CD4-positive, alpha-beta T cell treated with Interleukin-6 for 4 hours (primary cell): ENCODE data around the gene GRM7.

Experiments used
- DNase-seq: peaks from one replicate; pipeline ENCODE4 v3.0.0-alpha.2; 2020; ENCODE audit warnings: mixed read lengths

The GRM7 gene

GRCh38 chr3:7607083-7607482 is 746.2 kb downstream of the GRM7 start:
- no peak for DNase-seq

GRCh38 chr3:7607676-7608075 is 746.8 kb downstream of the GRM7 start:
- DNase-seq = no peak

GRCh38 chr3:7610634-7611033 is 749.7 kb downstream of the GRM7 start:
- no peak for DNase-seq

- DNase-seq = no peak
These were observed 754.1 kb downstream of the GRM7 start for GRCh38 chr3:7615043-7615442.

GRCh38 chr3:7618606-7619005 is 757.7 kb downstream of the GRM7 start:
- no peak for DNase-seq

- DNase-seq = no peak
These were observed 759.5 kb downstream of the GRM7 start for GRCh38 chr3:7620401-7620800.

- DNase-seq = no peak
These were observed 760.2 kb downstream of the GRM7 start for GRCh38 chr3:7621046-7621630.

GRCh38 chr3:7621651-7622050 is 760.7 kb downstream of the GRM7 start:
- no peak for DNase-seq

- no peak for DNase-seq
These were observed 764.1 kb downstream of the GRM7 start for GRCh38 chr3:7625021-7625420.

- no peak for DNase-seq
These were observed 769.5 kb downstream of the GRM7 start for GRCh38 chr3:7630351-7630911.

- DNase-seq = no peak
These were observed 770.0 kb downstream of the GRM7 start for GRCh38 chr3:7630925-7631324.

GRCh38 chr3:7632305-7632704 is 771.4 kb downstream of the GRM7 start:
- no peak for DNase-seq

- no peak for DNase-seq
These were observed 776.8 kb downstream of the GRM7 start for GRCh38 chr3:7637694-7638093.

- DNase-seq = no peak
These were observed 777.2 kb downstream of the GRM7 start for GRCh38 chr3:7638103-7638502.

- no peak for DNase-seq
These were observed 779.9 kb downstream of the GRM7 start for GRCh38 chr3:7640787-7641186.

GRCh38 chr3:7646851-7647250 is 785.9 kb downstream of the GRM7 start:
- no peak for DNase-seq

- no peak for DNase-seq
These were observed 789.6 kb downstream of the GRM7 start for GRCh38 chr3:7650466-7650865.

GRCh38 chr3:7651274-7651673 is 790.4 kb downstream of the GRM7 start:
- DNase-seq = no peak

GRCh38 chr3:7657214-7658112 is 796.5 kb downstream of the GRM7 start:
- no peak for DNase-seq

GRCh38 chr3:7658294-7658693 is 797.4 kb downstream of the GRM7 start:
- DNase-seq = no peak

GRCh38 chr3:7659079-7659478 is 798.2 kb downstream of the GRM7 start:
- DNase-seq = no peak

GRCh38 chr3:7663771-7664170 is 802.9 kb downstream of the GRM7 start:
- no peak for DNase-seq

- DNase-seq = no peak
These were observed 806.9 kb downstream of the GRM7 start for GRCh38 chr3:7667774-7668173.

- no peak for DNase-seq
These were observed 808.7 kb downstream of the GRM7 start for GRCh38 chr3:7669641-7670040.
